ENCODE data around the gene CARD10.

CARD10 gene
- 0 to 0.74 reads per million in 2 donors for total RNA-seq

DNA sequence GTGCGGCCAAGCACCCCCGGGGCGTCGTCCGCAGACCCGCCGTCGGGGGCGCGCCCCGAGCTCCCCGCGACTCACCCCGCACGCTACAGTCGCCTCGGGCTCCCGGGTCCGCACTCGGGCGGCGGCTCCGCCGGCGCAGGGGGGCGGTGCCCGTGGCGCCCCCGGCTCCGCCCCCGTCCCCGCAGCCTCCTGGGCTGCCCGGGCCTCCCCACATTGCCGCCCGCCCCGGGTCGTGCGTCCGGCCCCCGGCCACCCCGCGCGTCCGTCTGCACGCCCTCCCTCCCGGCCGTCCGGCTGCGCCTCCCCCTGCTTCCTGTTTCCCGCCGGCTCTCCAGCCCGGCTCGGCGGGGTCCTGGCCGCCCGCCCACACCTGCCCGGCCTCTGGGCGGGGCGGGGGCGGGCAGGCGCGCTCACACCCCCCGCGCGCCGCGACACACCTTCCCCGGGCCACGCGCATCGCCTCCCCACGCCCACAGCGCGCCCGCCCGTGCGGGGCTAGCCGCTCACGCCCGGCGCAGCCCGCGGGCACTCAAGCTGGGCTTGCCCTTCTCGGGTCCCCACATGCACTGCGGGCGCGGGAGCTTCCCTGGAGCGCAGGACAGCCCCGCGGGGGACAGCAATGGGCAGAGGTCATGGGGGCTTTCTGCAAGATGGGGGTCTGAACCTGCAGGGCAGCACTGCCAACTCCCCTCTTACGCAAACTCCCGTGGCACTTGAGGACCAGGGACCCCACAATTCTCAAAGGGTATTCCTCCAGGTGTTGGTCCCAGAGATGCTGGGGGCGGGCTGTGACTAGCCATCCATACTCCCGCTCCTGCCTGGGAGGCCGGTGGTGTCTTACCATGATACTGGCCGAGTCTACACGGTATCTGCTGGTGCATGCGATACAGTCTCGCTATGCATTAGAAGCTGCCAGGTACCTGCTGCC is at the start of gene CARD10:
Gene CARD10 (minus strand): TSS at position 148 of the 928 bp plus-strand sequence. CDS start 215 bp downstream, outside the sequence.
- DNase-seq = peak in 1 of 5 experiments; percentile 10

DNA sequence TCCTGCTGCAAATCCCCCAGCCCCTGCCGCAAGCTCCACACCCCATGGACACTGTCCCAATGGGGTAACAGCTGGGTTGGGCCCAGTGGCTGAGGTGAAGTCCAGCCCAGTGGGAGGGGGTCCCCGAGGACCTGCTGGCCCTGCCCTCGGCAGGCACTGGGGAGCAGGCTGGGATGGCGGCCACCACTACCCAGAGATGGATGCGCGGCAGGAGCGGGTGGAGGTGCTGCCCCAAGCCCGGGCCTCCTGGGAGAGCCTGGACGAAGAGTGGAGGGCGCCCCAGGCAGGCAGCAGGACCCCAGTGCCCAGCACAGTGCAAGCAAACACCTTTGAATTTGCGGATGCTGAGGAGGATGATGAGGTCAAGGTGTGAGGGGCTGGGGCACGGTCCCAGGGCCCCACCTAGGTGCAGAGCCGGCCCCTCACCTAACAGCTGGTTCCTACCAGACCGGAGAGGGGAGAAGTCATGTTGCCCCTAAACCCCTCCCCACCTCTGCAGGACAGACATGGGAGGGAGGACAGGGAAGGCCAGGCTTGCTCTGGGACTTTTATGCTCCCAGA is 49.3 kb upstream of the CARD10 start:
- no peak for DNase-seq

- no peak for DNase-seq
These were observed 48.8 kb upstream of the CARD10 start for GRCh38 chr22:37568012-37568411.

DNA sequence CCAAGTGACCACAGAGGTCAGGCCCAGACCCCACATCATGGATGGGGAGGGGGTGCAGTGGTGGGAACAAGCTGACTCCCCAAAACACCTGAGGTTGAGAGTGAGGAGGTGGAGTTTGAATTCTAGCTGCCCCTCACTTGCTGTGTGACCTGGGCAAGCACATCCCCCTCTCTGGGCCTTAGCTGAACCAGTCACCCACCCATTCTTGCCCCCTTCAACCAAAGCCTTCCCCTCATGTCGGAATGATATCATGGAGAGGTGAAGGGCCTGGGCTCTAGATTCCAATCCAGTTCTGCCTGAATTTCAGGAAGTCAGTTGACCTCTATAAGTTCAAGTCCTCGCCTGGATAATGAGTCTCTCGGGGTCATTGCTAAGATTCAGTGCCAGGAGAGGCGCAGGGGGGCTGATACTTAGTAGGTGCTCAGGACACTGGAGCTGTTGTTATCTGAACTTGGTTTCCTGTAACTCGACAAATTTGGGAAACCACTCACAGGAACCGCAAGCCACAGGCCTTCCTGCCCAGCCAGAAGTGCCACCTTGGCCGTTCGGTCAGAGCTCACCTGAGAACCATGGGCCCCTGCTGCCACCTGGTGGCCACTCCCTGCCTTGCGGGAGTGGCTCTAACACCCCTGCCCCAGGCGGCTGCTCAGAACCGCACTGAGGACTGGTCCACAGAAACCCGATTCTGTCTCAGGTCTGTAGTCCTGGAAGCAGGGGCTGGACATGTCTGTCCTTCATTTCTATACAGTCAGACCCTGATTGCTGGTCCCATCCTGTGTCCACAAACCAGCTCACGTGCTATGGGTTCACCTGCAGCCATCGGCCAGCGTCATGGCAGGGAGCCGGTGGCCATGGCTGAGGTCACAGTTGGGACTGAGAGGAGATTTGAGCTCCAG is 47.9 kb upstream of the CARD10 start:
- DNase-seq = peak; percentile 82 to 94 (median 83)

- DNase-seq = peak in 3 of 5 experiments; percentile 17 to 57 (median 40)
These were observed 47.2 kb upstream of the CARD10 start for GRCh38 chr22:37566329-37566837.

GRCh38 chr22:37565830-37566229 is 46.6 kb upstream of the CARD10 start:
- DNase-seq = no peak

GRCh38 chr22:37564111-37564711 is 45.0 kb upstream of the CARD10 start:
- DNase-seq = no peak

GRCh38 chr22:37563153-37564081 is 44.2 kb upstream of the CARD10 start:
- no peak for DNase-seq

GRCh38 chr22:37562049-37562875 is 43.0 kb upstream of the CARD10 start:
- no peak for DNase-seq

- peak; percentile 50 to 74 (median 60) for DNase-seq
These were observed 42.2 kb upstream of the CARD10 start for GRCh38 chr22:37561212-37562048.

- DNase-seq = no peak
These were observed 41.5 kb upstream of the CARD10 start for GRCh38 chr22:37560608-37561211.

GRCh38 chr22:37559901-37560607 is 40.8 kb upstream of the CARD10 start, which contains the start of gene CDC42EP1:
CDC42EP1 (plus strand) TSS chr22:37560480; CDS start chr22:37566350, 5,870 bp downstream.
- DNase-seq = no peak

DNA sequence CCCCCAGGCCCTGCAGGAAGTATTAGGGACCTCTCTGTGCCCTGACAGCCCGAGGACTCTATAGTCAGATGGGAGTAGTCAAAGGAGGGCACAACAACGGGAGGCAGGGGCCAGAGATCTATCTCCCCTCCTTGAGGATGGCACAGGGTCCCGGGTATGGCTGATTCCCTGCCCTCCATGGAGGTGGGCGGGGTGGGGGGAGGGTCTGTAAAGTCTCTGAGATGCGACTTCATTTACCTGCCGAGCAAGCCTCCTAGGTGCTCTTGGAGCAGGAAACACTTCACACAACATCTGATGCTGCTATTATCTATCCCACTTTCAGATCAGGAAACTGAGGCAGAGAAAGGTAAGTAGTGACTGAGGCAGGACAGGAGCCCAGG is 40.3 kb upstream of the CARD10 start:
- DNase-seq = no peak

- no peak for DNase-seq
These were observed 39.6 kb upstream of the CARD10 start for GRCh38 chr22:37558815-37559214.

DNA sequence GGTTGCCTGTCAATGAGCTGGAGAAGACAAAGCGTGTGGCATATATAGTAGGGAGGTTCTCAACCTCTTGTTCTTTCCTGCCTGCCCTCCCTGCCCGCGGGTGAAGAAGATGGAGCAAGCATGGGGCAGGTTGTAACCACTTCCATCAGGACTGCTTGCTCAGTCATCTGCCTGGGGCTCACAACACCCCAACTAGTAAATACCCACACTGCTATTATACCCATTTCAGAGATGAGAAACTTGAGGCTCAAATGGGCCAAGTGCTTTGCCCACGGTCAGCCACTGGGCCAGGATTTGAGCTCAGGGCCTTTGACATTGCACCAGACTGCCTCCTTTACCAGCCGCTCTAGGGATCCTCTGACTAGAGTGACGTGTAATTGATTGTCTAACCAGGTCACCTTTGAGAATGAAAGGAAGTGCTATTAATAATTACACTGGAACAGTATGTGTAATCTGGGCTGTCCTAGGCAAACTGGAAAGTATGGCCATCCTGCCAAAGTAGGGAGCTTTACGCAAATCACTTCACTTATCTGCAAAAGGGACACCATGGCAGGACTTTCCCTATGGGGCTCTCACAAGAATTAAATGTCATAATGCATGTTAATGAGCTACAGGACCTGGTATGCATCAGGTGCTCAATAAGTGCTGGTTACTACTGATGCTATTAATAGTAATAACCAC is 38.2 kb upstream of the CARD10 start:
- no peak for DNase-seq

GRCh38 chr22:37556710-37557109 is 37.5 kb upstream of the CARD10 start:
- no peak for DNase-seq

DNA sequence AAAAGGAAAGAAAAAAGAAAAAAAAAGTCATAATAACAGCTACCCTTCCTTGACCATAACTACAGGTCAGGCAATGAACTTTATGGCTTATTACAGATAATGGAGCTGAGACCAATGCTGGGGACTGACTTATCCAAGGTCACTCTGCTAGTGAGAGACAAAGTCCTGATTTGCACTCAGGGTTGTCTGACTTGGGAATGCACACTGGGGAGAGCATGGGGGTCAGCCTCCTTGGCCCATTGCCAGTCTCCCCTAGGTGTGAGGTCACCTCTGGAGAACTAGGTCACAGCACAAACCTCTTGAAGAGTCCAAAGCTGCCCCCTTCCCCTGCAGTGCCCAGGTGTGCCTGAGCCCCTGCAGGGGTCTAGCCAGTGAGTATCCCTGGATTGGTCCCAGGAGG is 35.8 kb upstream of the CARD10 start:
- no peak for DNase-seq

Measured in T-helper 2 cell (primary cell).